ENCODE measurements around the gene EN2. TPM values are rescaled to one million over a fixed set of nuclear protein-coding genes. Genes with fewer than 3 reads are reported as not detected.

Gene EN2
- total RNA-seq, 1 donor from 2014 or later = not detected

GRCh38 chr7:155422599-155423336, 35.2 kb upstream of the EN2 start:
- no peak for TF ChIP-seq CTCF (conservative IDR thresholded peaks at IDR 0.05; ENCODE audit: low read depth, low read length)
- no peak for DNase-seq (ENCODE audit: low read depth)
- no peak overlapping the region for H3K4me3 ChIP-seq (ENCODE audit: low read depth, low read length)

GRCh38 chr7:155423337-155424285, 34.3 kb upstream of the EN2 start:
- no peak overlapping the region for H3K4me3 ChIP-seq (ENCODE audit: low read depth, low read length)
- no peak for DNase-seq (ENCODE audit: low read depth)
- no peak for TF ChIP-seq CTCF (conservative IDR thresholded peaks at IDR 0.05; ENCODE audit: low read depth, low read length)

- no peak for TF ChIP-seq CTCF (conservative IDR thresholded peaks at IDR 0.05; ENCODE audit: low read depth, low read length)
- DNase-seq (ENCODE audit: low read depth) = no peak
- no peak overlapping the region for H3K4me3 ChIP-seq (ENCODE audit: low read depth, low read length)
These were observed 33.5 kb upstream of the EN2 start for GRCh38 chr7:155424301-155425010.

- TF ChIP-seq CTCF (conservative IDR thresholded peaks at IDR 0.05; ENCODE audit: low read depth, low read length) = no peak
- DNase-seq (ENCODE audit: low read depth) = no peak
- H3K4me3 ChIP-seq (ENCODE audit: low read depth, low read length) = no peak overlapping the region
These were observed 33.0 kb upstream of the EN2 start for GRCh38 chr7:155425011-155425340.

GRCh38 chr7:155425887-155426286, 32.0 kb upstream of the EN2 start:
- DNase-seq (ENCODE audit: low read depth) = no peak
- H3K4me3 ChIP-seq (ENCODE audit: low read depth, low read length) = no peak overlapping the region
- no peak for TF ChIP-seq CTCF (conservative IDR thresholded peaks at IDR 0.05; ENCODE audit: low read depth, low read length)

- DNase-seq (ENCODE audit: low read depth) = no peak
- TF ChIP-seq CTCF (conservative IDR thresholded peaks at IDR 0.05; ENCODE audit: low read depth, low read length) = no peak
These were observed 31.2 kb upstream of the EN2 start for GRCh38 chr7:155426543-155427410.

More at GRCh38 chr7:155426543-155427410, 31.2 kb upstream of the EN2 start:
- no peak overlapping the region for H3K4me3 ChIP-seq (ENCODE audit: low read depth, low read length)
